K562 (cell line): Measurements from ENCODE around the gene HOXB8. TPM values are rescaled to one million over a fixed set of nuclear protein-coding genes. Genes with fewer than 3 reads are reported as not detected.

Experiments used
- ATAC-seq: fragments of 200-7000 bp; cut with Tn5 transposase; 3 replicates; pipeline ENCODE4 v1.9.1; 2020; ENCODE audit warnings: moderate library complexity
- Bru-seq: library from RNA; stranded (reverse); fragments of 400-500 nt; gene quantifications from one replicate; lab custom pipeline; 2021; lab: Mats Ljungman, UMichigan
- BruChase-seq, 2 experiments: library from RNA; stranded (reverse); fragments of 400-500 nt; gene quantifications; one replicate each; lab custom pipeline; 2021; lab: Mats Ljungman, UMichigan
- BruUV-seq: library from RNA; stranded (reverse); fragments of 400-500 nt; replicated peaks from 2 replicates; lab custom pipeline; 2021; lab: Mats Ljungman, UMichigan
- CTCF ChIA-PET: fragments of 300-600 bp; formaldehyde crosslinking; extraction: SDS; loops from one replicate; lab custom pipeline; 2021; ENCODE audit warnings: low intra/inter-chr PET ratio; lab: Yijun Ruan, JAX
- POLR2A ChIA-PET: fragments of 300-600, 350-650 bp; sonication (Branson Sonifier 250); formaldehyde crosslinking; extraction: SDS; loops from one replicate; lab custom pipeline; 2021; ENCODE audit warnings: antibody characterized with exemption, inconsistent platforms; lab: Yijun Ruan, JAX
- DNase-seq, 4 experiments: peaks; one replicate each; pipeline versions ENCODE4 v3.0.0 to v3.0.0-alpha.2; 2011 to 2018; ENCODE audit warnings: low spot score in 3 of 4, mixed read lengths in 3 of 4; ENCODE audit errors: extremely low read depth in 1 of 4
- FAIRE-seq: peaks from 2 replicates; lab custom pipeline; 2011; peaks lifted over from hg19 to GRCh38; lab: Jason Lieb, UNC
- H2AFZ ChIP-seq: 2 replicates; pipeline ENCODE4 v1.6.0; 2011; ENCODE audit warnings: low read depth, low read length, control low read depth, inconsistent platforms
- H3K27ac ChIP-seq: fragments of 200-600 bp; 3 replicates; pipeline ENCODE4 v1.8.0; 2011; ENCODE audit warnings: low read depth, mild to moderate bottlenecking, control low read depth, inconsistent platforms, low read length, moderate library complexity, mixed read lengths; ENCODE audit errors: extremely low read depth
- H3K27me3 ChIP-seq, 2 experiments: fragments of 300-600 bp in 1 of 2; 2 replicates in 1 of 2; 3 replicates in 1 of 2; pipeline versions ENCODE4 v1.6.0 to v1.8.0; 2011; ENCODE audit warnings: inconsistent platforms in 2 of 2, low read length in 2 of 2, mild to moderate bottlenecking in 1 of 2, mixed read lengths in 1 of 2, moderate library complexity in 1 of 2; ENCODE audit not compliant: control insufficient read depth in 2 of 2, insufficient read depth in 2 of 2
- H3K36me3 ChIP-seq: fragments of 300-600 bp; 3 replicates; pipeline ENCODE4 v1.8.0; 2011; ENCODE audit warnings: mild to moderate bottlenecking, low read length, inconsistent platforms; ENCODE audit not compliant: control insufficient read depth, insufficient read depth
- H3K4me1 ChIP-seq, 2 experiments: fragments of 200-600 bp in 1 of 2; replicated peaks in 1 of 2; 2 replicates in 1 of 2; 3 replicates in 1 of 2; pipeline versions ENCODE4 v1.5.1 to v1.8.0; 2011; ENCODE audit warnings: inconsistent platforms in 2 of 2, low read length in 2 of 2, mild to moderate bottlenecking in 1 of 2, mixed read lengths in 1 of 2, moderate library complexity in 1 of 2; ENCODE audit not compliant: control insufficient read depth in 2 of 2, insufficient read depth in 2 of 2
- H3K4me2 ChIP-seq: 2 replicates; pipeline ENCODE4 v1.6.1; 2011; ENCODE audit warnings: low read length, control low read depth, inconsistent platforms, mixed read lengths; ENCODE audit not compliant: insufficient read depth
- H3K4me3 ChIP-seq: fragments of 200-600 bp; sonication (generic), shearing (Covaris generic); 2 replicates; pipeline ENCODE4 v1.5.1; 2016; ENCODE audit warnings: control low read depth, inconsistent platforms
- H3K79me2 ChIP-seq: fragments of 200-600 bp; 3 replicates; pipeline ENCODE4 v1.8.0; 2011; ENCODE audit warnings: low read length, inconsistent platforms; ENCODE audit not compliant: control insufficient read depth, insufficient read depth
- H3K9ac ChIP-seq, 2 experiments: 2 replicates each; pipeline versions ENCODE4 v1.6.0 to v1.6.1; 2011; ENCODE audit warnings: low read depth in 2 of 2, low read length in 2 of 2, control low read depth in 1 of 2, inconsistent platforms in 1 of 2, mild to moderate bottlenecking in 1 of 2, mixed read lengths in 1 of 2; ENCODE audit not compliant: insufficient read depth in 1 of 2
- H3K9me1 ChIP-seq: one replicate; pipeline ENCODE4 v1.6.0; 2011; ENCODE audit warnings: inconsistent platforms, mild to moderate bottlenecking, low read length, moderate library complexity; ENCODE audit not compliant: control insufficient read depth, insufficient read depth
- H3K9me3 ChIP-seq: replicated peaks from 2 replicates; pipeline ENCODE4 v1.5.1; 2011; ENCODE audit warnings: low read depth, low read length, inconsistent platforms; ENCODE audit not compliant: control insufficient read depth, insufficient read depth
- H4K20me1 ChIP-seq: replicated peaks from 2 replicates; pipeline ENCODE4 v1.6.1; 2011; ENCODE audit warnings: low read length, inconsistent platforms, mixed read lengths; ENCODE audit not compliant: control insufficient read depth, insufficient read depth
- NFIX ChIP-seq: fragments of 250-450 bp; sonication (Bioruptor Pico); IDR thresholded peaks from 2 replicates; pipeline ENCODE4 v1.4.0; 2020; ENCODE audit warnings: low read depth, mild to moderate bottlenecking, moderate library complexity
- PCBP2 ChIP-seq: fragments of 200-400 bp; formaldehyde crosslinking; IDR thresholded peaks from 2 replicates; pipeline ENCODE4 v1.6.1; 2018; ENCODE audit warnings: low read length, low read depth, mild to moderate bottlenecking, moderate library complexity; ENCODE audit not compliant: poor library complexity, severe bottlenecking
- WGBS: fragments of 100-300 bp; shearing (Covaris generic); methylation state at CpG from one replicate; pipeline ENCODE4 v1.1.6; 2016; ENCODE audit warnings: low coverage, mixed read lengths; ENCODE audit not compliant: insufficient coverage; ENCODE audit errors: missing lambda C conversion rate; 5-methylcytosine and 5-hydroxymethylcytosine counted together
- in situ Hi-C: fragments of 300-500 bp; cut with MboI; formaldehyde crosslinking; loops from 4 replicates; pipeline ENCODE4 v1.15.0; 2018; ENCODE audit warnings: inconsistent platforms, mixed read lengths
- intact Hi-C: fragments of 100-400 bp; cut with micrococcal nuclease; formaldehyde crosslinking; loops from 2 replicates; pipeline ENCODE4 v1.14.2; 2022
- long read RNA-seq, 3 experiments: library from polyadenylated mRNA in 2 of 3; library from RNA in 1 of 3; unstranded in 2 of 3; stranded (forward) in 1 of 3; transcript quantifications; one replicate each; pipeline ENCODE4 v2.0.0, GENCODE V29; 2019 to 2022
- polyA minus RNA-seq, 3 experiments: library from RNA; depleted of rRNA, polyadenylated mRNA; stranded (reverse); fragments of >200 nt; gene quantifications; 2 replicates each; pipeline ENCODE4 v1.2.3, GENCODE V29; 2011
- polyA plus RNA-seq, 8 experiments: library from polyadenylated mRNA; depleted of rRNA in 4 of 8; stranded (reverse) in 5 of 8; unstranded in 3 of 8; fragments of >200 nt; fragmentation: Nextera tagmentation in 2 of 8; fragmentation: Illumina TruSeq in 1 of 8; extraction: Ambion mirVana in 2 of 8; extraction: Trizol in 1 of 8; gene quantifications; 2 replicates each; pipeline versions ENCODE4 v1.2.1 to v1.2.3, GENCODE V29; 2011 to 2014; ENCODE audit warnings: inconsistent platforms in 1 of 8, missing spikeins in 1 of 8
- total RNA-seq, 7 experiments: library from RNA; depleted of rRNA in 6 of 7; stranded (reverse); fragments of >200 nt in 6 of 7; fragmentation: Illumina TruSeq in 2 of 7; extraction: Trizol in 2 of 7; gene quantifications; 2 replicates each; pipeline versions ENCODE4 v1.2.1 to v1.2.3, GENCODE V29; 2011 to 2021; ENCODE audit warnings: low replicate concordance in 1 of 7
- TF ChIP-seq, protein P1 (sequence below), 3 experiments: fragments of 200-800 bp in 1 of 3; sonication (Bioruptor generic) in 1 of 3; sonication (generic) in 1 of 3; formaldehyde crosslinking in 1 of 3; IDR thresholded peaks; 2 replicates each; pipeline versions ENCODE4 v1.6.1 to v1.8.0; 2016 to 2022; ENCODE audit warnings: mild to moderate bottlenecking in 2 of 3, missing compliant biosample characterization in 2 of 3, missing genetic modification characterization in 2 of 3, missing genetic modification reagents in 1 of 3
- TF ChIP-seq, protein P2 (sequence below), 3 experiments: fragments of 200-800 bp in 1 of 3; fragments of 250-450 bp in 1 of 3; fragments of 450-650 bp in 1 of 3; sonication (Bioruptor Pico) in 1 of 3; sonication (Bioruptor generic) in 1 of 3; formaldehyde crosslinking in 1 of 3; IDR thresholded peaks; 2 replicates each; pipeline versions ENCODE4 v1.6.1 to v1.8.0; 2016 to 2022; ENCODE audit warnings: mild to moderate bottlenecking in 2 of 3, missing genetic modification characterization in 2 of 3, missing compliant biosample characterization in 1 of 3, moderate library complexity in 1 of 3
- TF ChIP-seq, protein P3 (sequence below): fragments of 250-450 bp; sonication (Bioruptor Pico); IDR thresholded peaks from 2 replicates; pipeline ENCODE4 v1.8.0; 2022; ENCODE audit warnings: inconsistent platforms, mild to moderate bottlenecking, moderate library complexity, borderline replicate concordance

HOXB8 gene
- total RNA-seq (2011; cell fraction: chromatin; rRNA removed; ENCODE audit: low replicate concordance): 13.9 and 15.4 TPM in 2 replicates
- total RNA-seq (2011; cell fraction: nucleolus; rRNA removed): 8.9 and 11.7 TPM in 2 replicates
- 12.5 and 25.9 TPM in 2 replicates for total RNA-seq (2011; cell fraction: nucleoplasm; rRNA removed)
- total RNA-seq (2014; rRNA removed) (5.1 and 9.3 TPM in 2 replicates), total RNA-seq (2014; rRNA removed; fragmentation: Illumina TruSeq; extraction: Trizol) (1.5 and 2.9 TPM in 2 replicates), total RNA-seq (2015; rRNA removed; fragmentation: Illumina TruSeq; extraction: Trizol) (2.1 and 2.5 TPM in 2 replicates), total RNA-seq (2021) (14.9 and 17.7 TPM in 2 replicates), polyA plus RNA-seq (2011; rRNA removed) (3.6 and 4.6 TPM in 2 replicates), polyA plus RNA-seq (2014; fragmentation: Illumina TruSeq; extraction: Trizol) (7.0 and 8.3 TPM in 2 replicates), polyA plus RNA-seq (2014; fragmentation: Nextera tagmentation; extraction: Ambion mirVana) (1 to 10 TPM in 1 of 2 experiments, under 1 TPM in 1; 0.52 to 1.2 TPM), polyA plus RNA-seq (2014; rRNA removed) (18.8 and 23.8 TPM in 2 replicates), polyA minus RNA-seq (2011; rRNA and poly(A)+ RNA removed) (1.8 and 2.2 TPM in 2 replicates), Bru-seq, nascent RNA (percentile 60 among the genes with signal in this experiment), BruChase-seq, experiment 1, labeled RNA remaining after a 2-hour chase (percentile 67 among the genes with signal in this experiment), BruChase-seq, experiment 2, labeled RNA remaining after a 6-hour chase (percentile 75 among the genes with signal in this experiment)
- 7.3 and 10.8 TPM in 2 replicates for polyA plus RNA-seq (2011; cell fraction: cytosol; rRNA removed)
- polyA plus RNA-seq (2011; cell fraction: nucleus; rRNA removed): 16.6 and 22.3 TPM in 2 replicates
- polyA plus RNA-seq (2012): 5.9 and 20.0 TPM in 2 replicates
- polyA minus RNA-seq (2011; cell fraction: cytosol; rRNA and poly(A)+ RNA removed): 2.4 and 7.1 TPM in 2 replicates
- 3.1 and 4.2 TPM in 2 replicates for polyA minus RNA-seq (2011; cell fraction: nucleus; rRNA and poly(A)+ RNA removed)
- long read RNA-seq, experiment 1, partial matches to known transcripts: 0 of 5 reads
- long read RNA-seq, experiment 1, other reads (novel, unspliced or antisense): 5 of 5 reads
- long read RNA-seq, experiment 2, partial matches to known transcripts: 0 of 12 reads
- long read RNA-seq, experiment 2, other reads (novel, unspliced or antisense): 9 of 12 reads
- long read RNA-seq, experiment 3: 0 reads

DNA sequence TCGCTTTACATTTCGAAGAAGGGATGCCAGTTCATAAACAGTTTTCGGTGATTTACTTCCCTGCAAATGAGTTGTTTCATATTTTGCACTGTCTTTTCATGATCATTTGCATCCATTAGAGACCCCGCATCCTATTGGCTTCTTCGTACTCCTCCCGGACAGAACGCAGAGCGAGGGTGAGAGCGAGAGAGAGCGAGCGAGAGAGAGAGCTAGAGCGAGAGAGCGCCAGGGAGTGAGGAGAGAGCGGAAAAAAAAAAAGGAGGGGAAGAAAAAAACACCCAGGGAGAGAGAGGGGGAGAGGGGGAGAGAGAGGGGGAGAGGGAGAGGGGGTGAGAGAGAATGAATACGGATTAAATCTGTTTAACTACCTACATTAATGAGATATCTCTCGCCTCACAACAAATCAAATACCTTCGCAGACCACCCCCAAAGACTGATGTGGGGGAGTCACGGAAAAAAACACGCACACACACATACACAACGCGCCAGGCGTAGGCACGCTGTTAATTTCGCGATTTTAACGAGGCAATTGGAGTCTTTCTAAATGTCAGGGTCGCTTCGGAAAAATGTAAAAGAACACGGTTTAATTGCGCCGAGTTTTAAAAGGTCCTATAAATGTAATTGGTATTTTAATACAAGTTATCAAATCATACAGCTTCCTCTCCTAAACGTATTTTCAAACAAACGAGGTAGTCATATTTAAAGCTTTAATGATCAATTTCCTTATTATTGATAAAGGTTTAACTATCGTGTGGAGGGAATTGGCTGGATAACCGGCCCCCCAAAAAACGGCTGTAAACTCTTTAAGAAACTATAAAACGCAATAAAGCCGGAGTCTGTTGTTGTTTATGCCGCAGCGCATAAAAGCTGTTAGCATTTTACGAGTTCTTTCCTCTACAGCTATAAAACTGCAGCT, at the start of gene HOXB8:
TSS of gene HOXB8 (minus strand) at position 246 of the 916 bp plus-strand sequence. CDS start 588 bp downstream, outside the sequence.
- H3K9me1 ChIP-seq: no peaks in the 10 kb centered on the region
- peaks cover 20 to 51% of the 10 kb centered on the region in 2 experiments; a peak in 4 of 5 replicates for H3K4me1 ChIP-seq
- ChIA-PET CTCF (no interaction called here), POLR2A (interaction anchor here (0.7 to 0.9 kb wide), 3 partner anchors 11 to 54 kb away, joined by 3 to 4 read pairs (median 3); partner anchors contain the start of genes HOXB6 and HOXB9)
- H2AFZ ChIP-seq: no peak within 1 kb of the TSS
- H3K9me3 ChIP-seq: no peaks in the 10 kb centered on the region
- no TSS peak for BruUV-seq
- H3K27me3 ChIP-seq: no peaks in the 10 kb centered on the region
- DNase-seq (no peak), ATAC-seq (no peak), FAIRE-seq (no peak)
- H3K79me2 ChIP-seq: peaks cover 40% of the 10 kb centered on the region
- WGBS: 91% methylated on average over 33 of the region's 41 CpGs
- no peak within 1 kb of the TSS for H3K27ac ChIP-seq
- no peak within 1 kb of the TSS for H3K9ac ChIP-seq
- H3K4me2 ChIP-seq: no peak within 1 kb of the TSS
- in situ Hi-C loops (no loop called here), intact Hi-C loops (no loop called here)
- H4K20me1 ChIP-seq: peaks cover 8% of the 10 kb centered on the region; the same call in 1 of the 2 replicates
- no peak within 1 kb of the TSS for H3K4me3 ChIP-seq
- H3K36me3 ChIP-seq: peaks cover 16% of the 10 kb centered on the region; the same call in 2 of the 3 replicates
- TF ChIP-seq, protein P1, sequence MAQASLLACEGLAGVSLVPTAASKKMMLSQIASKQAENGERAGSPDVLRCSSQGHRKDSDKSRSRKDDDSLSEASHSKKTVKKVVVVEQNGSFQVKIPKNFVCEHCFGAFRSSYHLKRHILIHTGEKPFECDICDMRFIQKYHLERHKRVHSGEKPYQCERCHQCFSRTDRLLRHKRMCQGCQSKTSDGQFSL (CRISPR knock-in tag; IDR thresholded peaks at IDR 0.05): no peak
- TF ChIP-seq, protein P1 (tag; IDR thresholded peaks at IDR 0.05): no peak
- TF ChIP-seq, protein P2, sequence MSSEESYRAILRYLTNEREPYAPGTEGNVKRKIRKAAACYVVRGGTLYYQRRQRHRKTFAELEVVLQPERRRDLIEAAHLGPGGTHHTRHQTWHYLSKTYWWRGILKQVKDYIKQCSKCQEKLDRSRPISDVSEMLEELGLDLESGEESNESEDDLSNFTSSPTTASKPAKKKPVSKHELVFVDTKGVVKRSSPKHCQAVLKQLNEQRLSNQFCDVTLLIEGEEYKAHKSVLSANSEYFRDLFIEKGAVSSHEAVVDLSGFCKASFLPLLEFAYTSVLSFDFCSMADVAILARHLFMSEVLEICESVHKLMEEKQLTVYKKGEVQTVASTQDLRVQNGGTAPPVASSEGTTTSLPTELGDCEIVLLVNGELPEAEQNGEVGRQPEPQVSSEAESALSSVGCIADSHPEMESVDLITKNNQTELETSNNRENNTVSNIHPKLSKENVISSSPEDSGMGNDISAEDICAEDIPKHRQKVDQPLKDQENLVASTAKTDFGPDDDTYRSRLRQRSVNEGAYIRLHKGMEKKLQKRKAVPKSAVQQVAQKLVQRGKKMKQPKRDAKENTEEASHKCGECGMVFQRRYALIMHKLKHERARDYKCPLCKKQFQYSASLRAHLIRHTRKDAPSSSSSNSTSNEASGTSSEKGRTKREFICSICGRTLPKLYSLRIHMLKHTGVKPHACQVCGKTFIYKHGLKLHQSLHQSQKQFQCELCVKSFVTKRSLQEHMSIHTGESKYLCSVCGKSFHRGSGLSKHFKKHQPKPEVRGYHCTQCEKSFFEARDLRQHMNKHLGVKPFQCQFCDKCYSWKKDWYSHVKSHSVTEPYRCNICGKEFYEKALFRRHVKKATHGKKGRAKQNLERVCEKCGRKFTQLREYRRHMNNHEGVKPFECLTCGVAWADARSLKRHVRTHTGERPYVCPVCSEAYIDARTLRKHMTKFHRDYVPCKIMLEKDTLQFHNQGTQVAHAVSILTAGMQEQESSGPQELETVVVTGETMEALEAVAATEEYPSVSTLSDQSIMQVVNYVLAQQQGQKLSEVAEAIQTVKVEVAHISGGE (CRISPR knock-in tag; IDR thresholded peaks at IDR 0.05): 0 out of 6 replicates have a peak, but pooled peaks of 1 of the 3 experiments have one; percentile 27
- TF ChIP-seq, protein P3, sequence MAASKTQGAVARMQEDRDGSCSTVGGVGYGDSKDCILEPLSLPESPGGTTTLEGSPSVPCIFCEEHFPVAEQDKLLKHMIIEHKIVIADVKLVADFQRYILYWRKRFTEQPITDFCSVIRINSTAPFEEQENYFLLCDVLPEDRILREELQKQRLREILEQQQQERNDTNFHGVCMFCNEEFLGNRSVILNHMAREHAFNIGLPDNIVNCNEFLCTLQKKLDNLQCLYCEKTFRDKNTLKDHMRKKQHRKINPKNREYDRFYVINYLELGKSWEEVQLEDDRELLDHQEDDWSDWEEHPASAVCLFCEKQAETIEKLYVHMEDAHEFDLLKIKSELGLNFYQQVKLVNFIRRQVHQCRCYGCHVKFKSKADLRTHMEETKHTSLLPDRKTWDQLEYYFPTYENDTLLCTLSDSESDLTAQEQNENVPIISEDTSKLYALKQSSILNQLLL (CRISPR knock-in tag): peak; percentile 67; the same call in 1 of the 2 replicates
- TF ChIP-seq PCBP2 (no peak), NFIX (CRISPR knock-in tag) (0 out of 2 replicates have a peak, but pooled peaks have one; percentile 8)
